Upper lobe of right lung (tissue), 1 donor: Measurements from ENCODE around the gene PTMS. TPM values are rescaled to one million over a fixed set of nuclear protein-coding genes. Genes with fewer than 3 reads are reported as not detected.
A peak's percentile ranks its signal among the peaks of the same experiment; 100 is the strongest.

Experiments
- ATAC-seq: fragments of 200-7000 bp; cut with Tn5 transposase; one replicate; pipeline ENCODE4 v1.9.1; 2020; ENCODE audit warnings: mild to moderate bottlenecking, moderate library complexity
- DNase-seq: peaks from one replicate; pipeline ENCODE4 v3.0.0-alpha.2; 2020
- H3K27ac ChIP-seq: fragments of 200-600 bp; one replicate; pipeline ENCODE4 v1.8.0; 2022
- H3K27me3 ChIP-seq: fragments of 200-600 bp; one replicate; pipeline ENCODE4 v1.8.0; 2022; ENCODE audit warnings: mild to moderate bottlenecking
- H3K36me3 ChIP-seq: fragments of 200-600 bp; one replicate; pipeline ENCODE4 v1.8.0; 2022
- H3K4me1 ChIP-seq: fragments of 200-600 bp; one replicate; pipeline ENCODE4 v1.8.0; 2022
- H3K4me3 ChIP-seq: fragments of 200-600 bp; one replicate; pipeline ENCODE4 v1.8.0; 2022; ENCODE audit warnings: mild to moderate bottlenecking
- H3K9me3 ChIP-seq: fragments of 200-600 bp; one replicate; pipeline ENCODE4 v1.8.0; 2022
- intact Hi-C: fragments of 100-400 bp; cut with DNase I; formaldehyde crosslinking; loops from one replicate; pipeline ENCODE4 v1.11.0; 2022
- total RNA-seq: library from RNA; stranded (reverse); fragmentation: NEBNext Ultra II Directional; extraction: Animal tissue kit (Norgen Biotek cat#: 25700); gene quantifications from one replicate; pipeline ENCODE4 v1.2.1, GENCODE V29; 2021
- TF ChIP-seq, protein P1 (sequence below): fragments of 200-600 bp; IDR thresholded peaks from one replicate; pipeline ENCODE4 v1.8.0; 2022; ENCODE audit warnings: antibody characterized with exemption
- donor health status: DM: no; HTN: yes; CAD: no; lungs with severe emphysema.

PTMS gene
- total RNA-seq, 1 donor from 2014 or later: 323 TPM

GRCh38 chr12:6818222-6818621, 52.1 kb downstream of the PTMS start:
- Histone ChIP-seq H3K36me3 (no peaks in the 10 kb centered on the region), H3K4me1 (peaks cover 6% of the 10 kb centered on the region), H3K27me3 (no peaks in the 10 kb centered on the region), H3K27ac (no peak overlapping the region), H3K4me3 (no peak overlapping the region), H3K9me3 (no peaks in the 10 kb centered on the region)
- TF ChIP-seq, protein P1, sequence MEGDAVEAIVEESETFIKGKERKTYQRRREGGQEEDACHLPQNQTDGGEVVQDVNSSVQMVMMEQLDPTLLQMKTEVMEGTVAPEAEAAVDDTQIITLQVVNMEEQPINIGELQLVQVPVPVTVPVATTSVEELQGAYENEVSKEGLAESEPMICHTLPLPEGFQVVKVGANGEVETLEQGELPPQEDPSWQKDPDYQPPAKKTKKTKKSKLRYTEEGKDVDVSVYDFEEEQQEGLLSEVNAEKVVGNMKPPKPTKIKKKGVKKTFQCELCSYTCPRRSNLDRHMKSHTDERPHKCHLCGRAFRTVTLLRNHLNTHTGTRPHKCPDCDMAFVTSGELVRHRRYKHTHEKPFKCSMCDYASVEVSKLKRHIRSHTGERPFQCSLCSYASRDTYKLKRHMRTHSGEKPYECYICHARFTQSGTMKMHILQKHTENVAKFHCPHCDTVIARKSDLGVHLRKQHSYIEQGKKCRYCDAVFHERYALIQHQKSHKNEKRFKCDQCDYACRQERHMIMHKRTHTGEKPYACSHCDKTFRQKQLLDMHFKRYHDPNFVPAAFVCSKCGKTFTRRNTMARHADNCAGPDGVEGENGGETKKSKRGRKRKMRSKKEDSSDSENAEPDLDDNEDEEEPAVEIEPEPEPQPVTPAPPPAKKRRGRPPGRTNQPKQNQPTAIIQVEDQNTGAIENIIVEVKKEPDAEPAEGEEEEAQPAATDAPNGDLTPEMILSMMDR: no peak
- DNase-seq (no peak), ATAC-seq (peak; percentile 3)
- intact Hi-C loops: no loop called here

DNA sequence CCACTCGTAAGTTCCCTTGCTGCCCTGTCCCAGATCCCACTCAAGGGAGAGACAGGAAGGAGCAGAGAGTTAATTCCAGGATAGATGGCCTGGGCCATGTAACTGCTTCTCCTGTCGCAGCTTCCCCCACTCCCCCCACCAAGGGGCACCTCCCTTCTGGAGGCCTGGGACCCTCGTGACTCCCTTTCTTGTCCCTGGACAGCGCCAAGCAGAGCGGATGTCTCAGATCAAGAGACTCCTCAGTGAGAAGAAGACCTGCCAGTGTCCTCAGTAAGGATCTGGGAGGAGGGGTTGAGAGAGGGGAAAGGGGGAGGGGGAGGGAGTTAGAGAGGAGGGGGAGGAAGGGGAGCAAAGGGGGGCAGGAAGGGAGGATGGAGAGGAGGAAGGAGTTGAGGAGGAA, 52.5 kb downstream of the PTMS start:
- Histone ChIP-seq H3K27me3 (no peaks in the 10 kb centered on the region), H3K27ac (no peak overlapping the region), H3K4me1 (peaks cover 6% of the 10 kb centered on the region), H3K4me3 (no peak overlapping the region), H3K9me3 (no peaks in the 10 kb centered on the region), H3K36me3 (no peaks in the 10 kb centered on the region)
- no peak for ATAC-seq
- intact Hi-C loops: no loop called here
- no peak for DNase-seq
- TF ChIP-seq, protein P1: no peak

DNA sequence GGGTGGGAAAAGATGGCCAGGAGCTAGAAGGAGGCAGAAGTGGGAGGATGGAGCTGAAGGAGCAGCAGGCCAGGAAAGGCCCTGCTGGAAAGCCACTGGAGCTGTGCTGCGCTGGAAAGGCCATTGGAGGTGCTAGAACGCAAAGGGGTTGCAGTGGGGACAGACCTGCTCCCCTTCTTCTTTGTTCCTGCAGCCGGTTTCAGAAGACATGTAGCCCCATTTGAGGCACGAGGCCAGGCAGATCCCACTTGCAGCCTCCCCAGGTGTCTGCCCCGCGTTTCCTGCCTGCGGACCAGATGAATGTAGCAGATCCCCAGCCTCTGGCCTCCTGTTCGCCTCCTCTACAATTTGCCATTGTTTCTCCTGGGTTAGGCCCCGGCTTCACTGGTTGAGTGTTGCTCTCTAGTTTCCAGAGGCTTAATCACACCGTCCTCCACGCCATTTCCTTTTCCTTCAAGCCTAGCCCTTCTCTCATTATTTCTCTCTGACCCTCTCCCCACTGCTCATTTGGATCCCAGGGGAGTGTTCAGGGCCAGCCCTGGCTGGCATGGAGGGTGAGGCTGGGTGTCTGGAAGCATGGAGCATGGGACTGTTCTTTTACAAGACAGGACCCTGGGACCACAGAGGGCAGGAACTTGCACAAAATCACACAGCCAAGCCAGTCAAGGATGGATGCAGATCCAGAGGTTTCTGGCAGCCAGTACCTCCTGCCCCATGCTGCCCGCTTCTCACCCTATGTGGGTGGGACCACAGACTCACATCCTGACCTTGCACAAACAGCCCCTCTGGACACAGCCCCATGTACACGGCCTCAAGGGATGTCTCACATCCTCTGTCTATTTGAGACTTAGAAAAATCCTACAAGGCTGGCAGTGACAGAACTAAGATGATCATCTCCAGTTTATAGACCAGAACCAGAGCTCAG, 53.2 kb downstream of the PTMS start:
- DNase-seq (no peak), ATAC-seq (no peak)
- TF ChIP-seq, protein P1: no peak

DNA sequence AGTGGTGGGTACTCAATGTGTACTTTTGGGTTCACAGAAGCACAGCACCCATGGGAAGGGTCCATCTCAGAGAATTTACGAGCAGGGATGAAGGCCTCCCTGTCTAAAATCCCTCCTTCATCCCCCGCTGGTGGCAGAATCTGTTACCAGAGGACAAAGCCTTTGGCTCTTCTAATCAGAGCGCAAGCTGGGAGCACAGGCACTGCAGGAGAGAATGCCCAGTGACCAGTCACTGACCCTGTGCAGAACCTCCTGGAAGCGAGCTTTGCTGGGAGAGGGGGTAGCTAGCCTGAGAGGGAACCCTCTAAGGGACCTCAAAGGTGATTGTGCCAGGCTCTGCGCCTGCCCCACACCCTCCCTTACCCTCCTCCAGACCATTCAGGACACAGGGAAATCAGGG, 54.0 kb downstream of the PTMS start:
- DNase-seq (no peak), ATAC-seq (no peak)
- Histone ChIP-seq H3K9me3 (no peaks in the 10 kb centered on the region), H3K4me1 (peaks cover 6% of the 10 kb centered on the region), H3K27me3 (no peaks in the 10 kb centered on the region), H3K4me3 (no peak overlapping the region), H3K36me3 (no peaks in the 10 kb centered on the region), H3K27ac (no peak overlapping the region)
- intact Hi-C loops: loop anchor here (10.0 kb wide), 1 partner anchor 85 kb away; no protein-coding TSS in a partner anchor
- TF ChIP-seq, protein P1: no peak

More for the DNA sequence above, 53.2 kb downstream of the PTMS start:
- intact Hi-C loops: loop anchor here (10.0 kb wide), 1 partner anchor 85 kb away; no protein-coding TSS in a partner anchor
- no peaks in the 10 kb centered on the region for H3K36me3 ChIP-seq
- H3K4me3 ChIP-seq: no peak overlapping the region
- H3K4me1 ChIP-seq: peaks cover 6% of the 10 kb centered on the region
- no peaks in the 10 kb centered on the region for H3K9me3 ChIP-seq
- no peak overlapping the region for H3K27ac ChIP-seq
- H3K27me3 ChIP-seq: no peaks in the 10 kb centered on the region

Other genes with a start within 250 kb of the PTMS start
- 736 TPM for gene GAPDH, start 231.8 kb upstream of the PTMS start, total RNA-seq
- gene IFFO1, start 210.3 kb upstream of the PTMS start, total RNA-seq: 23.5 TPM
- gene NOP2, start 198.1 kb upstream of the PTMS start, total RNA-seq: 32.2 TPM
- 160 TPM for gene CHD4, start 159.0 kb upstream of the PTMS start, total RNA-seq
- 2.5 TPM for gene LPAR5, start 130.4 kb upstream of the PTMS start, total RNA-seq
- 3.8 TPM for gene ACRBP, start 118.9 kb upstream of the PTMS start, total RNA-seq
- 38.0 TPM for gene ING4, start 103.2 kb upstream of the PTMS start, total RNA-seq
- 53.6 TPM for gene ZNF384, start 77.0 kb upstream of the PTMS start, total RNA-seq
- 0.20 TPM for gene PIANP, start 65.5 kb upstream of the PTMS start, total RNA-seq
- 57.9 TPM for gene COPS7A, start 42.3 kb upstream of the PTMS start, total RNA-seq
- 118 TPM for gene MLF2, start 13.2 kb upstream of the PTMS start, total RNA-seq
- gene LAG3, start 6.2 kb downstream of the PTMS start, total RNA-seq: 1.5 TPM
- 67.6 TPM for gene CD4, start 23.2 kb downstream of the PTMS start, total RNA-seq
- gene GPR162, start 55.5 kb downstream of the PTMS start, total RNA-seq: 17.1 TPM
- 9.7 TPM for gene P3H3, start 62.0 kb downstream of the PTMS start, total RNA-seq
- 0.32 TPM for gene GNB3, start 74.6 kb downstream of the PTMS start, total RNA-seq
- 1.1 TPM for gene CDCA3, start 84.9 kb downstream of the PTMS start, total RNA-seq
- 63.9 TPM for gene USP5, start 85.8 kb downstream of the PTMS start, total RNA-seq
- gene TPI1, start 101.2 kb downstream of the PTMS start, total RNA-seq: 280 TPM
- 30.2 TPM for gene SPSB2, start 106.9 kb downstream of the PTMS start, total RNA-seq
- 13.3 TPM for gene LRRC23, start 138.5 kb downstream of the PTMS start, total RNA-seq
- gene ENO2, start 148.2 kb downstream of the PTMS start, total RNA-seq: 41.8 TPM
- gene ATN1, start 161.6 kb downstream of the PTMS start, total RNA-seq: 149 TPM
- not detected for gene RNU7-1, start 177.5 kb downstream of the PTMS start, total RNA-seq
- 197 TPM for gene C12orf57, start 177.7 kb downstream of the PTMS start, total RNA-seq
- 154 TPM for gene PTPN6, start 185.0 kb downstream of the PTMS start, total RNA-seq
- gene PHB2, start 204.3 kb downstream of the PTMS start, total RNA-seq: 126 TPM
- gene EMG1, start 204.6 kb downstream of the PTMS start, total RNA-seq: 35.6 TPM